Naive thymus-derived CD4-positive, alpha-beta T cell (primary cell): ENCODE measurements around the gene TTC31. TPM values are rescaled to one million over a fixed set of nuclear protein-coding genes. Genes with fewer than 3 reads are reported as not detected.

ENCODE experiments used
- ATAC-seq: fragments of 150-1000 bp; cut with Tn5 transposase; 2 replicates; pipeline ENCODE4 v1.10.0; 2021; ENCODE audit warnings: mild to moderate bottlenecking, moderate library complexity
- CTCF ChIA-PET: fragments of 350-600 bp; sonication (Branson Sonifier 250); formaldehyde crosslinking; loops from one replicate; lab custom pipeline; 2021; ENCODE audit warnings: antibody characterized with exemption; lab: Charles Lee
- POLR2A ChIA-PET: fragments of 350-600 bp; sonication (Branson Sonifier 250); formaldehyde crosslinking; loops from one replicate; lab custom pipeline; 2021; ENCODE audit warnings: antibody characterized with exemption, inconsistent platforms; lab: Charles Lee
- DNase-seq, 9 donors: peaks; one replicate each; pipeline versions ENCODE4 v3.0.0 to v3.0.0-alpha.2; 2020 to 2022; ENCODE audit warnings: mixed read lengths in 1 of 9
- H3K27ac ChIP-seq: one replicate; pipeline ENCODE4 v1.7.0; 2013; ENCODE audit warnings: mild to moderate bottlenecking, low read depth, low read length, moderate library complexity
- H3K27me3 ChIP-seq, 2 donors: one replicate each; pipeline ENCODE4 v1.7.0; 2013; ENCODE audit warnings: low read length in 2 of 2, mild to moderate bottlenecking in 2 of 2, moderate library complexity in 2 of 2; ENCODE audit not compliant: control insufficient read depth in 2 of 2, insufficient read depth in 2 of 2
- H3K36me3 ChIP-seq, 3 experiments: 1 replicate in 2 of 3; 2 replicates in 1 of 3; pipeline ENCODE4 v1.7.0; 2013; ENCODE audit warnings: low read length in 3 of 3, mild to moderate bottlenecking in 3 of 3, moderate library complexity in 1 of 3; ENCODE audit not compliant: insufficient read depth in 3 of 3, control insufficient read depth in 2 of 3
- H3K4me1 ChIP-seq, 2 donors: one replicate each; pipeline ENCODE4 v1.7.0; 2013; ENCODE audit warnings: low read length in 2 of 2, mild to moderate bottlenecking in 2 of 2, moderate library complexity in 1 of 2; ENCODE audit not compliant: control insufficient read depth in 2 of 2, insufficient read depth in 2 of 2
- H3K4me3 ChIP-seq: 2 replicates; pipeline ENCODE4 v1.7.0; 2013; ENCODE audit warnings: mild to moderate bottlenecking, low read length
- H3K9me3 ChIP-seq, 3 experiments: 1 replicate in 2 of 3; 2 replicates in 1 of 3; pipeline ENCODE4 v1.7.0; 2013; ENCODE audit warnings: low read length in 3 of 3; ENCODE audit not compliant: control insufficient read depth in 2 of 3
- H3K27ac Mint-ChIP-seq, 9 donors: one replicate each; pipeline ENCODE4 v1.8.0; 2020 to 2022; ENCODE audit warnings: mixed read lengths in 9 of 9, mild to moderate bottlenecking in 8 of 9, moderate library complexity in 5 of 9, inconsistent platforms in 2 of 9
- H3K27me3 Mint-ChIP-seq, 5 donors: one replicate each; pipeline ENCODE4 v1.8.0; 2021 to 2022; ENCODE audit warnings: mixed read lengths in 5 of 5, mild to moderate bottlenecking in 1 of 5
- H3K36me3 Mint-ChIP-seq, 5 donors: one replicate each; pipeline ENCODE4 v1.8.0; 2020 to 2022; ENCODE audit warnings: mixed read lengths in 5 of 5, mild to moderate bottlenecking in 3 of 5, inconsistent platforms in 1 of 5
- H3K4me1 Mint-ChIP-seq, 7 donors: one replicate each; pipeline ENCODE4 v1.8.0; 2020 to 2022; ENCODE audit warnings: mixed read lengths in 7 of 7, mild to moderate bottlenecking in 3 of 7, inconsistent platforms in 1 of 7
- H3K4me3 Mint-ChIP-seq, 10 donors: one replicate each; pipeline ENCODE4 v1.8.0; 2020 to 2022; ENCODE audit warnings: mild to moderate bottlenecking in 10 of 10, mixed read lengths in 10 of 10, moderate library complexity in 6 of 10, inconsistent platforms in 2 of 10
- H3K9me3 Mint-ChIP-seq, 11 donors: one replicate each; pipeline ENCODE4 v1.8.0; 2020 to 2022; ENCODE audit warnings: mixed read lengths in 11 of 11, mild to moderate bottlenecking in 4 of 11, inconsistent platforms in 1 of 11, moderate library complexity in 1 of 11
- intact Hi-C, 2 donors: fragments of 100-400 bp; cut with micrococcal nuclease; formaldehyde crosslinking; loops; one replicate each; pipeline ENCODE4 v1.15.1; 2023
- polyA plus RNA-seq, 2 donors: library from polyadenylated mRNA; unstranded; fragments of 300-500 nt; fragmentation: Illumina TruSeq; gene quantifications; one replicate each; pipeline ENCODE4 v1.2.3, GENCODE V29; 2021
- total RNA-seq, 6 experiments: library from RNA in 5 of 6; stranded (reverse) in 5 of 6; gene quantifications; 1 replicate in 5 of 6; 2 replicates in 1 of 6; pipeline ENCODE4 v1.2.3 and lab custom pipeline; 2021 to 2026

The TTC31 gene
- total and polyA plus RNA-seq, 7 experiments from 2014 or later: 19.8 to 50.4 (median 35.9) TPM

DNA sequence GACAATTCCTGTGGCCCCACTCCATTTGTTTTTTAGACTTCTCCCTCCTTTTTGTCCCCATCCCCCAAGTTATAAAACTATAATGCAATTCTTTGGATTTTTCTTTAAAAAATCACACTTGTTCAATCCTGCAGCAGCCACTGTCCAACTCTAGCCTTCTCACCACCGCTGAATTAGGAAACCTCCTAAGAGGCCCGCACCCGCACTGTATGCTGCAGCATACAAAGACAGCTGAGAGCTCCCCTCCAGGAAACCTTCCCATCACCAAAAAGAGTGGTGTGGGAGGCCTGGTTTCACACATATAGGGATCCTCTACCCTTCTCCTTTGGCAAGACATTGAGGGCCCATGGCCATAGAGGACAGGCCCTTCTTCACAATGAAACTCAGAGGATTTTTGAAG lies 21.7 kb downstream of the TTC31 start:
- Mint-ChIP-seq H3K4me1 (peaks cover 39 to 78% (median 63%) of the 10 kb centered on the region in 7 donors), H3K27ac (no peak overlapping the region), H3K27me3 (peaks cover 47 to 66% (median 59%) of the 10 kb centered on the region in 5 donors), H3K9me3 (peaks cover 0 to 6% (median 0%) of the 10 kb centered on the region in 11 donors), H3K4me3 (peak overlapping the region; percentile 15 to 75 (median 56)), H3K36me3 (peaks cover 16 to 33% (median 30%) of the 10 kb centered on the region in 5 donors)
- CTCF ChIA-PET: interaction anchor here (0.6 to 1.3 kb wide), 4 partner anchors 21 to 112 kb away, joined by 3 to 6 read pairs (median 4); partner anchors contain the start of genes CCDC142 and TTC31
- POLR2A ChIA-PET: interaction anchor here (0.9 to 4.3 kb wide), 5 partner anchors 22 to 70 kb away, joined by 3 to 11 read pairs (median 3); partner anchors contain the start of genes AUP1, CCDC142, HTRA2 and MRPL53
- H3K9me3 ChIP-seq: no peaks in the 10 kb centered on the region
- peaks cover 16 to 31% of the 10 kb centered on the region in 2 donors for H3K4me1 ChIP-seq
- DNase-seq: no peak
- H3K36me3 ChIP-seq: peaks cover 0 to 20% (median 5%) of the 10 kb centered on the region in 3 experiments
- peaks cover 4 to 30% of the 10 kb centered on the region in 2 donors for H3K27me3 ChIP-seq
- intact Hi-C loops: loop anchor here in 1 of 2 donors (10.0 kb wide), 1 partner anchor 150 kb away; the partner anchor contains the start of gene SEMA4F
- ATAC-seq: no peak
- no peak overlapping the region for H3K4me3 ChIP-seq
- no peak overlapping the region for H3K27ac ChIP-seq

DNA sequence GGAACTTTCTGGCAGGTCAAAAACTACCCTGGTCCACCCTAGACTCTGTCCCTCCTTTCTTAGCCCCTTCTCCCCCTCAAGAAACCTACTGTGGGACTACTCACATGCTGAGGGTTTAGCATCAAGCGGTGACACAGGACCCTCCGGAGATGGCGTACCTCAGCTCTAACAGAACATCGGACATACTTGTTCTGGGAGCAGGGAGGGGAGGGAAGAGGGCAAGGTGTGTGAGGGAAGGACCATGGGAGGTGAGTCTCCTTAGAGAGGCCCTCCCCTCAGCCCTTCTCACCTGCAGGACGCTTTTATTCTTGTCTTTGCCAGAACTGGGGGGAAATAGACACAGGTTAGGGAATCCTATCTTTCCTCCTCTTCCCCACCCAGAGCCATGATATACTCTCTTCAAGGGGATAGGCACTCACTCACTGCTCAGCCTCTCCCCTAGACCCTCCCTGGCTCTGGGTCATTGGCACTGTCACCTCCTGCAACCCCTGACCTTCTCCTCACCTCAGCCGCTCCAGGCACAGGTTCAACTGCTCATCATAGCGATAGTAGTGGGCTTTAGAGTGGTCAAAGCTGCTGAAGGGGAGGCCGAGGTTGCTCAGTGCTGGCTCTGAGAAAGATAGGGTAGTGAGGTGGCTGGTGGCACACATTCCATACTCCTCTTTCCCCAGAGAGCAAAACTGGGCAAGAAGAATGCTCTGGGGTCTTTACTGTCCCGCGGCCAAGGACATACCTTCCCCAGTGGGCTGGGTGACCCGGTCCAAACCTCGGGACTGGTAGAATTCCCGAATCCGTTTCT lies 22.8 kb downstream of the TTC31 start:
- peaks cover 48 to 60% (median 55%) of the 10 kb centered on the region in 5 donors for H3K27me3 Mint-ChIP-seq
- intact Hi-C loops: loop anchor here in 1 of 2 donors (2.0 to 10.0 kb wide), 3 partner anchors 49 to 149 kb away; partner anchors contain the start of genes DOK1 and SEMA4F
- H3K9me3 Mint-ChIP-seq: peaks cover 0 to 6% (median 0%) of the 10 kb centered on the region in 11 donors
- ChIA-PET CTCF (no interaction called here), POLR2A (interaction anchor here (1.1 to 5.0 kb wide), 7 partner anchors 23 to 82 kb away, joined by 3 to 33 read pairs (median 3); partner anchors contain the start of genes AUP1, CCDC142, HTRA2 and TTC31)
- ATAC-seq (no peak), DNase-seq (no peak)
- Histone ChIP-seq H3K36me3 (peaks cover 0 to 20% (median 5%) of the 10 kb centered on the region in 3 experiments), H3K4me1 (peaks cover 16 to 31% of the 10 kb centered on the region in 2 donors), H3K4me3 (no peak overlapping the region), H3K27me3 (peaks cover 4 to 20% of the 10 kb centered on the region in 2 donors), H3K9me3 (no peaks in the 10 kb centered on the region), H3K27ac (no peak overlapping the region)
- H3K4me1 Mint-ChIP-seq: peaks cover 34 to 72% (median 65%) of the 10 kb centered on the region in 7 donors
- peak overlapping the region in 9 of 10 donors; percentile 16 to 99 (median 38) for H3K4me3 Mint-ChIP-seq
- H3K27ac Mint-ChIP-seq: peak overlapping the region in 1 of 9 donors; percentile 10
- H3K36me3 Mint-ChIP-seq: peaks cover 16 to 33% (median 30%) of the 10 kb centered on the region in 5 donors

DNA sequence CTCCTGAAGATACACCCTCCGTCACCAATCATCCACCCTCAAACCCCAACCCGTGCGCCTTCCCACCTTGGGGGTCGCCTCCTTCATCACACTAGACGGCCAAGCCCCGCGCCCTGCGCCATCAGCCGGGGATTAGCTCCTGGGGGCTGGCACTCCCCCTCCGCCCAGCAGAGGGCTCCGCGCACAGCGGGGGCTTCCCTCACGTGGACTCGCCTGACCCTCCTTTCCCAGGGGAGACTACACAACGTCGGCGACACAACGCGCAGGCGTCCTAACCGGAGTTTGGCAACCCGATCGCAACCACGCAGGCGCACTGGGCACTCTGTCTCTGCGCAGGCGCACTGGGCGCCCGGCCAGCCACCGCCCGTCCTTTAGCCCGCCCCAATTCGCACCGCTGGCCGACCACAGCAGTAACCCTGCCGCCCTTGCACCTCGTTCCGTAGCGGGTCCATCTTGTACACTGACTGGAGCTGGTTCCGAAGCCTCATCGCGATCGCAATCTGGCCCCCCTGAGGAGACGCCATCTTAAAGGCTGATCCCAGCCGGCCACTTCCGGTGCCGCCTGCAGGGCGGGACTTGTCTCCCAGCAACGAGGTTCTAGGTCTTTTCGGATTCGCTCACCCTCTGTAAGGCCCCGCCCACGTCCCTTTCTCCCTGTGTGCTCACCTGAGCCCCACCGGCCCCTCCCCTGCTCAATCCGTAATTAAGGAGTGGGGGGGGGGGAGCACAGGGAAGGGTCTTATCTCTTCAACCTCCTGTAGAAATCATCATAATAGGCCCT lies 24.5 kb downstream of the TTC31 start, which contains the start of gene PCGF1:
PCGF1 (minus strand) TSS at position 551 of the 781 bp plus-strand sequence; CDS start at position 524, 27 bp downstream.
- Histone ChIP-seq H3K27ac (peak within 1 kb of the TSS; percentile 94), H3K4me3 (peak within 1 kb of the TSS; percentile 96), H3K27me3 (peaks cover 3 to 16% of the 10 kb centered on the region in 2 donors), H3K4me1 (peaks cover 16 to 29% of the 10 kb centered on the region in 2 donors), H3K36me3 (peaks cover 0 to 20% (median 5%) of the 10 kb centered on the region in 3 experiments), H3K9me3 (no peaks in the 10 kb centered on the region)
- H3K9me3 Mint-ChIP-seq: peaks cover 0 to 6% (median 0%) of the 10 kb centered on the region in 11 donors
- ATAC-seq: peak; percentile 96
- peaks cover 34 to 66% (median 57%) of the 10 kb centered on the region in 7 donors for H3K4me1 Mint-ChIP-seq
- H3K27me3 Mint-ChIP-seq: peaks cover 47 to 58% (median 49%) of the 10 kb centered on the region in 5 donors
- peak within 1 kb of the TSS; percentile 97 to 100 (median 100) for H3K27ac Mint-ChIP-seq
- ChIA-PET CTCF (interaction anchor here (0.5 to 1.5 kb wide), 3 partner anchors 24 to 29 kb away, joined by 3 to 4 read pairs (median 4); partner anchors contain the start of genes CCDC142 and TTC31), POLR2A (interaction anchor here (0.6 to 5.0 kb wide), 15 partner anchors 8 to 308 kb away, joined by 3 to 33 read pairs (median 4); partner anchors contain the start of genes AUP1, CCDC142, HTRA2 and LBX2)
- peak; percentile 97 to 99 (median 98) for DNase-seq
- H3K4me3 Mint-ChIP-seq: peak within 1 kb of the TSS; percentile 95 to 100 (median 99)
- H3K36me3 Mint-ChIP-seq: peaks cover 16 to 33% (median 28%) of the 10 kb centered on the region in 5 donors
- intact Hi-C loops: loop anchor here (1.0 to 10.0 kb wide), 13 partner anchors 9 to 451 kb away; partner anchors contain the start of genes AUP1 (in 2 of the 2), DOK1 (in 2 of the 2), HTRA2 (in 2 of the 2) and TTC31 (in 2 of the 2)

DNA sequence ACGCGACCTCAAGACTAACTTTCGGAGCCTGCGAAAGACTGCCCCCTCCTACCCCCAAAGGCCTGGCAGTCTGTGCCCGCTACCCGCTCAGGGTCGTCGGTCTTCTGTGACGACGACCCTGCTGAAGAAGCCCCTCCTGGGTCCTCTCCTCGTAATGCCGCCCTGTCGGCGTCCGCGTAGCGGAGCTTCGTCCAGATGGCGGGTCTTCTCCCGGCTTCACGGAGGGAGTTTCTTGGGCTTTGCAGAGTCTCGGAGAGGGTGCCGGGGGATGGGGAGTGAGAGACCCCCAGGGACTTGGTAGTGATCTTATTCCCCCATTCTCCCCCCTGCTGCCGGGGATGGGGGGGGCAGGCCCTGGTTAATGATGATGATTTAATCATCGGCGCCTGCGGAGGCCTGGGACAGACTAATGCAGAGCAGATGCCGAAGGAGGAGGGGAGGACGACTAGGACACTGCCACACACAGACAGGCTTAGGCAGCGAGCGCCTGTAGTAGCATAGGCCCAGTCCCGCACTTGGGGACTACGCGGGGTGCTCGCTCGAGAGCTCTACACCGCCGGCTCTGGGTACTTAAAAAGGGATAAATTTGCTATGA lies 25.1 kb downstream of the TTC31 start:
- Histone ChIP-seq H3K27ac (peak overlapping the region; percentile 94), H3K36me3 (peaks cover 0 to 20% (median 5%) of the 10 kb centered on the region in 3 experiments), H3K9me3 (no peaks in the 10 kb centered on the region), H3K27me3 (peaks cover 0 to 15% of the 10 kb centered on the region in 2 donors), H3K4me1 (peaks cover 16 to 22% of the 10 kb centered on the region in 2 donors), H3K4me3 (peak overlapping the region; percentile 96)
- ATAC-seq (no peak), DNase-seq (peak in 1 of 9 donors; percentile 29)
- H3K4me3 Mint-ChIP-seq: peak overlapping the region; percentile 95 to 100 (median 99)
- H3K27ac Mint-ChIP-seq: peak overlapping the region; percentile 97 to 100 (median 100)
- H3K9me3 Mint-ChIP-seq: peaks cover 0 to 6% (median 0%) of the 10 kb centered on the region in 11 donors
- H3K27me3 Mint-ChIP-seq: peaks cover 47 to 58% (median 50%) of the 10 kb centered on the region in 5 donors
- intact Hi-C loops: loop anchor here (1.0 to 10.0 kb wide), 13 partner anchors 8 to 450 kb away; partner anchors contain the start of genes AUP1 (in 2 of the 2), DOK1 (in 2 of the 2), HTRA2 (in 2 of the 2) and TTC31 (in 2 of the 2)
- POLR2A ChIA-PET: interaction anchor here (0.9 to 5.0 kb wide), 12 partner anchors 9 to 50 kb away, joined by 3 to 33 read pairs (median 5); partner anchors contain the start of genes AUP1, CCDC142, HTRA2 and LBX2
- peaks cover 34 to 62% (median 51%) of the 10 kb centered on the region in 7 donors for H3K4me1 Mint-ChIP-seq
- CTCF ChIA-PET: interaction anchor here (0.5 to 1.5 kb wide), 3 partner anchors 24 to 29 kb away, joined by 3 to 4 read pairs (median 4); partner anchors contain the start of genes CCDC142 and TTC31
- H3K36me3 Mint-ChIP-seq: peaks cover 16 to 33% (median 25%) of the 10 kb centered on the region in 5 donors

DNA sequence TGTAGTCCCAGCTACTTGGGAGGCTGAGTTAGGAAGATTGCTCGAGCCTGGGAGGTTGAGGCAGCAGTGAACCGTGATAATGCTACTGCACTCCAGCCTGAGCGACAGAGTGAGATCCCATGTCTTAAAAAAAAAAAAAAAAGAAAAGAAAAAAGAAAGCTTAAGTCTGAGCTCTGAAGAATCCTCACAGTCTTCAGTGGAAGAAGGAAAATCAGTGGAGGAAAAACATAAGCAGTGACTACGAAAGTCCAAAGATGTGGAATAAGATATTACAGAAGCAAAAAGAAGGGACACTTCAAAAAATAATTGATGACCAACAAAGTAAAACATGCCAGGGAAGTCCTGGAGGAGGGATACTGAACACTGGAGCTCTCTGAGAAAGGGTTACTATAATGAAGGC lies 27.4 kb downstream of the TTC31 start:
- CTCF ChIA-PET: interaction anchor here (1.5 kb wide), 1 partner anchor 20 kb away, joined by 6 read pairs; the partner anchor contains the start of genes AUP1 and HTRA2
- peaks cover 17 to 34% of the 10 kb centered on the region in 2 donors for H3K4me1 ChIP-seq
- no peak overlapping the region for H3K27ac ChIP-seq
- peaks cover 0 to 11% (median 4%) of the 10 kb centered on the region in 3 experiments for H3K36me3 ChIP-seq
- H3K4me3 ChIP-seq: no peak overlapping the region
- Mint-ChIP-seq H3K4me3 (no peak overlapping the region), H3K9me3 (peaks cover 0 to 6% (median 0%) of the 10 kb centered on the region in 11 donors), H3K27ac (no peak overlapping the region), H3K27me3 (peaks cover 29 to 53% (median 42%) of the 10 kb centered on the region in 5 donors), H3K4me1 (peaks cover 23 to 49% (median 37%) of the 10 kb centered on the region in 7 donors), H3K36me3 (peaks cover 4 to 19% (median 15%) of the 10 kb centered on the region in 5 donors)
- intact Hi-C loops: no loop called here
- POLR2A ChIA-PET: interaction anchor here (1.7 to 5.0 kb wide), 4 partner anchors 12 to 52 kb away, joined by 7 to 33 read pairs (median 22); partner anchors contain the start of genes AUP1, CCDC142, HTRA2 and TTC31
- DNase-seq (no peak), ATAC-seq (no peak)
- H3K27me3 ChIP-seq: peaks cover 5 to 23% of the 10 kb centered on the region in 2 donors
- no peaks in the 10 kb centered on the region for H3K9me3 ChIP-seq
